HUES64 (cell line): ENCODE data around the gene PTPRM.

ENCODE experiments used
- H3K27ac ChIP-seq: 2 replicates; pipeline ENCODE4 v1.7.0; 2013; ENCODE audit warnings: low read depth, low read length, inconsistent platforms
- H3K27me3 ChIP-seq: 2 replicates; pipeline ENCODE4 v1.6.1; 2013; ENCODE audit warnings: mild to moderate bottlenecking, low read length; ENCODE audit not compliant: insufficient read depth
- H3K36me3 ChIP-seq: 2 replicates; pipeline ENCODE4 v1.6.1; 2013; ENCODE audit warnings: mild to moderate bottlenecking, low read length; ENCODE audit not compliant: insufficient read depth
- H3K4me1 ChIP-seq: 2 replicates; pipeline ENCODE4 v1.6.1; 2013; ENCODE audit warnings: mild to moderate bottlenecking, low read length, moderate library complexity; ENCODE audit not compliant: insufficient read depth
- H3K4me3 ChIP-seq: 2 replicates; pipeline ENCODE4 v1.5.1; 2013; ENCODE audit warnings: mild to moderate bottlenecking, low read length, moderate library complexity
- H3K9ac ChIP-seq: 2 replicates; pipeline ENCODE4 v1.6.1; 2013; ENCODE audit warnings: mild to moderate bottlenecking, low read depth, low read length
- H3K9me3 ChIP-seq: 2 replicates; pipeline ENCODE4 v1.6.1; 2013; ENCODE audit warnings: low read depth, low read length; ENCODE audit not compliant: insufficient read depth
- WGBS: fragments of 150-250, 120-280 bp; methylation state at CpG from one replicate; pipeline ENCODE4 v1.1.7; 2013; ENCODE audit warnings: missing lambda C conversion rate; 5-methylcytosine and 5-hydroxymethylcytosine counted together

PTPRM gene

GRCh38 chr18:7691206-7691605 is 124.1 kb downstream of the PTPRM start:
- Histone ChIP-seq H3K9me3 (no peaks in the 10 kb centered on the region), H3K4me1 (no peaks in the 10 kb centered on the region), H3K9ac (no peak overlapping the region), H3K4me3 (no peak overlapping the region), H3K36me3 (no peaks in the 10 kb centered on the region), H3K27me3 (no peaks in the 10 kb centered on the region), H3K27ac (no peak overlapping the region)
- WGBS: 100% methylated on average over 1 of the region's 3 CpGs

GRCh38 chr18:7696780-7697179 is 129.7 kb downstream of the PTPRM start:
- H3K36me3 ChIP-seq: no peaks in the 10 kb centered on the region
- 100% methylated on average over 2 of the region's 3 CpGs for WGBS

DNA sequence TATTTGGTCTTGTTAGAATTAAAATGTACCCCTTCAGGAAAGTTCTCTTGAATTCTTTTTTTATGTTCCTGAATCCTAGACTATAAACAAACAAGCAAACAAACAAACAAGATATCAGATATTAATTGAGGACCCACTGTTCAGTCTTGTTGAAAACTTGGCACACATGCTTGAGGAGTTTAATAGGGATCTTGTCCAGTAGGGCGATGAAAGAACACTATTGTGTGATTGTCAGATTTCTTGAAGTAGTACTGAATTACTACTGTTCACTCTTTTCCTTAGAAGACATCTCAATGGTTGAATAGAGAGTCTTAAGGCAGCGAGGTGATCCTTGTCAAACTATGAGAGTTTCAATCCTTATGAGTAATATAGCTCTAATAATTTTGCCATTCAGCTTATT is 130.2 kb downstream of the PTPRM start:
- 86% methylated on average over 1 of the region's 2 CpGs for WGBS
- no peak overlapping the region for H3K4me3 ChIP-seq
- no peak overlapping the region for H3K27ac ChIP-seq
- H3K4me1 ChIP-seq: no peaks in the 10 kb centered on the region
- no peak overlapping the region for H3K9ac ChIP-seq
- no peaks in the 10 kb centered on the region for H3K27me3 ChIP-seq
- H3K36me3 ChIP-seq: no peaks in the 10 kb centered on the region
- no peaks in the 10 kb centered on the region for H3K9me3 ChIP-seq

More at GRCh38 chr18:7696780-7697179, 129.7 kb downstream of the PTPRM start:
- Histone ChIP-seq H3K4me3 (no peak overlapping the region), H3K9me3 (no peaks in the 10 kb centered on the region), H3K4me1 (no peaks in the 10 kb centered on the region), H3K9ac (no peak overlapping the region), H3K27ac (no peak overlapping the region), H3K27me3 (no peaks in the 10 kb centered on the region)

DNA sequence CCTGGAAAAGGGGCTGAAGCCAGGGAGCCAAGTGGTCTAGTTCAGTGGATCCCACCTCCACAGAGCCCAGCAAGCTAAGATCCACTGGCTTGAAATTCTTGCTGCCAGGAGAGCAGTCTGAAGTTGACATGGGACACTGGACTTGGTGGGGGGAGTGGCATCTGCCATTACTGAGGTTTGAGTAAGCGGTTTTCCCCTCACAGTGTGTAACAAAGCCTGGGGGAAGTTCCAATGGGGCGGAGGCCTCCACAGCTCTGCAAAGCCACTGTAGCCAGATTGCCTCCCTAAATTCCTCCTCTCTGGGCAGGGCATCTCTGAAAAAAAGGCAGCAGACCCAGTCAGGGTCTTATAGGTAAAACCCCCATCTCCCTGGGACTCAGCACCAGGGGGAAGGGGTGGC is 144.4 kb downstream of the PTPRM start:
- H3K27me3 ChIP-seq: no peaks in the 10 kb centered on the region
- no peaks in the 10 kb centered on the region for H3K4me1 ChIP-seq
- no peaks in the 10 kb centered on the region for H3K36me3 ChIP-seq
- H3K27ac ChIP-seq: no peak overlapping the region
- no peak overlapping the region for H3K9ac ChIP-seq
- H3K4me3 ChIP-seq: no peak overlapping the region
- WGBS: 97% methylated on average over 2 of the region's 2 CpGs
- no peaks in the 10 kb centered on the region for H3K9me3 ChIP-seq

DNA sequence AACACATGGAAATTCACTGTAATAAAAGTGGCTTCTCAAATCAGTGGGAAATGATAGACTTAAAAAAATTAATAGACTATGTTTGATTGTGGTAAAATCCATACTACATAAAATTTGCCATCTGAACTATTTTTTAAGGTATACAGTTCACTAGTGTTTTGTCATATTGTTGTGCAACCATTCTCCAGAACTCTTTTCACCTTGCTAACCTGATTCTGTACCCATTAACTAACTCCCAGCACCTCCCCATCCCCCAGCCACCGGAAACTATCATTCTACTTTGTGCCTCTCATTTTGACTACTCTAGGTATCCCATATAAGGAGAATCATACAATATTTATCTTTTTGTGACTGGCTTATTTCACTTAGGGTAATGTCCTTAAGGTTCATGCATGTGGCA is 153.3 kb downstream of the PTPRM start:
- 95% methylated on average over 1 of the region's 1 CpG for WGBS
- no peak overlapping the region for H3K27ac ChIP-seq
- peaks cover 17% of the 10 kb centered on the region for H3K4me1 ChIP-seq
- no peaks in the 10 kb centered on the region for H3K9me3 ChIP-seq
- no peak overlapping the region for H3K4me3 ChIP-seq
- H3K9ac ChIP-seq: no peak overlapping the region
- no peaks in the 10 kb centered on the region for H3K27me3 ChIP-seq
- H3K36me3 ChIP-seq: no peaks in the 10 kb centered on the region

- H3K4me1 ChIP-seq: peaks cover 17% of the 10 kb centered on the region
- H3K27ac ChIP-seq: no peak overlapping the region
- no peaks in the 10 kb centered on the region for H3K27me3 ChIP-seq
- no peak overlapping the region for H3K9ac ChIP-seq
- H3K9me3 ChIP-seq: no peaks in the 10 kb centered on the region
- 96% methylated on average over 2 of the region's 2 CpGs for WGBS
- H3K36me3 ChIP-seq: no peaks in the 10 kb centered on the region
- H3K4me3 ChIP-seq: no peak overlapping the region
Measured at GRCh38 chr18:7721532-7721931, 154.4 kb downstream of the PTPRM start.

- 80% methylated on average over 3 of the region's 3 CpGs for WGBS
- no peaks in the 10 kb centered on the region for H3K9me3 ChIP-seq
Measured at GRCh38 chr18:7722955-7723354, 155.8 kb downstream of the PTPRM start.

DNA sequence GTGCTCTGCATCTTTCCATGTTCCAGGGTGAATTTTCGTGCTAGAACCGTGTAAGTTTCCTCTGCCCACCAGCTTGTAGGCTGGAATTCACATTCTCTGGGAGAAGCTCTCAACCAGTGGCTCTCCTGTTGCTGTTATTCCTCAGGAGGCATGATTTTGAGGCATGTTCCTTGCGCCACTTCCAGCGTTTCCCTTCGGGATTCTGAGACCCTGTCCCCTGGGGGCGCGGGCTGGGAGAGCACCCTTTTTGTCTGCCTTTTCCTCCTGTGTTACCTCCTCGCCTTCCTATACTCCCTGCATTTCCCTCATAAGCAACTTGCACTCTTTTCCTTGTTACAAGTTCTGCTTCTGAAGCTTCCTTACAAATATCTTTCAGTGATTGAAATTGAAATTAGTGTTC is 156.4 kb downstream of the PTPRM start:
- 74% methylated on average over 8 of the region's 8 CpGs for WGBS
- no peak overlapping the region for H3K9ac ChIP-seq

More at GRCh38 chr18:7722955-7723354, 155.8 kb downstream of the PTPRM start:
- H3K9ac ChIP-seq: no peak overlapping the region
- H3K27ac ChIP-seq: no peak overlapping the region
- no peaks in the 10 kb centered on the region for H3K27me3 ChIP-seq
- H3K4me1 ChIP-seq: peaks cover 17% of the 10 kb centered on the region
- no peak overlapping the region for H3K4me3 ChIP-seq
- H3K36me3 ChIP-seq: no peaks in the 10 kb centered on the region

GRCh38 chr18:7725473-7725872 is 158.4 kb downstream of the PTPRM start:
- Histone ChIP-seq H3K27me3 (no peaks in the 10 kb centered on the region), H3K4me1 (peaks cover 17% of the 10 kb centered on the region), H3K27ac (no peak overlapping the region), H3K4me3 (no peak overlapping the region), H3K9ac (no peak overlapping the region), H3K9me3 (no peaks in the 10 kb centered on the region), H3K36me3 (no peaks in the 10 kb centered on the region)
- WGBS: 96% methylated on average over 9 of the region's 9 CpGs

More for the DNA sequence above, 156.4 kb downstream of the PTPRM start:
- Histone ChIP-seq H3K4me3 (no peak overlapping the region), H3K36me3 (no peaks in the 10 kb centered on the region), H3K27ac (no peak overlapping the region), H3K9me3 (no peaks in the 10 kb centered on the region), H3K4me1 (peaks cover 17% of the 10 kb centered on the region), H3K27me3 (no peaks in the 10 kb centered on the region)

GRCh38 chr18:7725897-7726296 is 158.8 kb downstream of the PTPRM start:
- H3K9ac ChIP-seq: no peak overlapping the region
- H3K36me3 ChIP-seq: no peaks in the 10 kb centered on the region
- peaks cover 17% of the 10 kb centered on the region for H3K4me1 ChIP-seq
- no peak overlapping the region for H3K4me3 ChIP-seq
- H3K27ac ChIP-seq: no peak overlapping the region
- no peaks in the 10 kb centered on the region for H3K9me3 ChIP-seq
- WGBS: 93% methylated on average over 10 of the region's 10 CpGs
- no peaks in the 10 kb centered on the region for H3K27me3 ChIP-seq

DNA sequence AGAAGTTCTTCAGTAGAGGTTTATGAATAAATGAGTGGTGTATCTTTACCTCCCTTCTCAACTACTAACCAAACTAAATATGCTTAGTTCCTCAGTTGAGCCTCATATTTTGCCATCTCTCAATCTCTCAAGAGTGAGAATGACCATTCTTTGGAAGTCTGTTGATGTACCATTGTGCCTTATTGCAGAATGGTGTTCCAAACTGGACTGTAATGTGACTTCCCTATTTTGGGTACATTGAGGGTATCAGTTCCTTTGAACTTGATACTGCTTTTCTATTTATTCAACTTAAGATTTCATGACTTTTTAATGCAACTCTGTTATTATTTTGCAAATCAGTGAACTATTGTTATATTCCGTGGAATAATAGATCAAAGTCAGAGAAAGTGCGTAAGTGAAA is 159.4 kb downstream of the PTPRM start:
- H3K4me3 ChIP-seq: no peak overlapping the region
- H3K9me3 ChIP-seq: no peaks in the 10 kb centered on the region
- H3K27ac ChIP-seq: no peak overlapping the region
- H3K4me1 ChIP-seq: peaks cover 17% of the 10 kb centered on the region
- H3K36me3 ChIP-seq: no peaks in the 10 kb centered on the region
- 46% methylated on average over 2 of the region's 2 CpGs for WGBS
- H3K27me3 ChIP-seq: no peaks in the 10 kb centered on the region
- H3K9ac ChIP-seq: no peak overlapping the region

DNA sequence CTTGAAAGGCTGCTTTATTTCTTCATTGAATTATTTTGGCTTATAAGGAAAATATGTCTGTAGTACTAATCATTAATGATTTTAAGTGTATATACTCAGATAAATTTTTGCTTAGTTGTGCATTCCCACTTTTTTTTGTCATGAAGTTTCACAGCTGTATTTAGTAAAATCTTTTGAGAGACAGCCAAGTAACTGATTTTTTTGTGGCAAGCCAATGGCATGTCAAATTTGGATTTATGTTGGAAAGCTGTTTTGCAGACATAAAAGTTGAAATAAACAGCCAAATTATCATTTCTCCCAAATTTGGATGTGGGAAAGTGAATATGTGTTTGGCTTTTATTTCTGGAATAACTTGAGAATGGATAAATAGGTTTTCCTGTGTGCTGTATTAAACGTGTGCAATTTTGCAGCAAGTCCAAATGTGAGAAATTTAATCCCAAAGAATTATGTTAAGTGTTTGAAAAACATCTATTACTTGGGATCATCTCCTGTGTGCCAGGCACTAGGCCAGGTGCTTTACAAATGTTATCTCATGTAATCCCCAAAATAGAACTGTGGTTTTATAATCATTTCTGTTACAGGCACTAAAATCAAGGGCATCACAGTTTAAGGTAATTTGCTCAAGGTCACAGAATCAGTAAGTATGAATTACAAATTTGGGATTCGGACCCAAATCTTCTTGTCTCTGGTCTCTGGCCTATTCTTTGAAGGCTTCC is 160.4 kb downstream of the PTPRM start:
- 93% methylated on average over 2 of the region's 2 CpGs for WGBS
- H3K36me3 ChIP-seq: no peaks in the 10 kb centered on the region

More for the DNA sequence above, 160.4 kb downstream of the PTPRM start:
- H3K9ac ChIP-seq: no peak overlapping the region
- H3K4me3 ChIP-seq: no peak overlapping the region
- peaks cover 17% of the 10 kb centered on the region for H3K4me1 ChIP-seq
- peaks cover 1% of the 10 kb centered on the region for H3K9me3 ChIP-seq
- no peaks in the 10 kb centered on the region for H3K27me3 ChIP-seq
- no peak overlapping the region for H3K27ac ChIP-seq
